DND-41 (cell line): Measurements from ENCODE around the gene PEX16.

Experiments
- EZH2 ChIP-seq: IDR thresholded peaks from 3 replicates; pipeline ENCODE4 v1.6.1; 2012; ENCODE audit warnings: borderline replicate concordance, low read depth, mild to moderate bottlenecking, moderate library complexity, low read length, inconsistent platforms; ENCODE audit not compliant: severe bottlenecking
- TF ChIP-seq, protein P1 (sequence below): IDR thresholded peaks from 2 replicates; pipeline ENCODE4 v1.5.1; 2012; ENCODE audit warnings: borderline replicate concordance, low read length, moderate library complexity, mild to moderate bottlenecking; ENCODE audit not compliant: poor library complexity, severe bottlenecking; ENCODE audit errors: extremely low read depth

DNA sequence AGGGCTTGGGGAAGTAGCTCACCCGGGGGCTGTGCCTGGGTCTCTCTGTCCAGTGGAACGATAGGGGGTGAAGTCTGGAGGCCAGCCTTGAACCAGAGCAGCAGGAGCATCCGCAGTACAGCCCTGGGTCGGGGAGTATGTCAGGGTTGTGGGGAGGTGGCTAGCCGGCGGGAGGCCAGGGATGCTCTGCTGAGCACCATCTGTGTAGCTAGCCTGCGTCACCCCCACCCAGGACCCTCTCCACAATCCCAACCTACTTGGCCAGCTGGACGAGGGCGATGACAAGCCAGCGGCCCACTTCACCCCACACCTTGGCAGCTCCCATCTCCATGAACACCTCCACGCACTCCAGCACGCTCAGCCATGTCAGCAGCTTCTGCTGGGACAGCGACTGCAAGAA lies 2.2 kb downstream of the PEX16 start:
- TF ChIP-seq, protein P1, sequence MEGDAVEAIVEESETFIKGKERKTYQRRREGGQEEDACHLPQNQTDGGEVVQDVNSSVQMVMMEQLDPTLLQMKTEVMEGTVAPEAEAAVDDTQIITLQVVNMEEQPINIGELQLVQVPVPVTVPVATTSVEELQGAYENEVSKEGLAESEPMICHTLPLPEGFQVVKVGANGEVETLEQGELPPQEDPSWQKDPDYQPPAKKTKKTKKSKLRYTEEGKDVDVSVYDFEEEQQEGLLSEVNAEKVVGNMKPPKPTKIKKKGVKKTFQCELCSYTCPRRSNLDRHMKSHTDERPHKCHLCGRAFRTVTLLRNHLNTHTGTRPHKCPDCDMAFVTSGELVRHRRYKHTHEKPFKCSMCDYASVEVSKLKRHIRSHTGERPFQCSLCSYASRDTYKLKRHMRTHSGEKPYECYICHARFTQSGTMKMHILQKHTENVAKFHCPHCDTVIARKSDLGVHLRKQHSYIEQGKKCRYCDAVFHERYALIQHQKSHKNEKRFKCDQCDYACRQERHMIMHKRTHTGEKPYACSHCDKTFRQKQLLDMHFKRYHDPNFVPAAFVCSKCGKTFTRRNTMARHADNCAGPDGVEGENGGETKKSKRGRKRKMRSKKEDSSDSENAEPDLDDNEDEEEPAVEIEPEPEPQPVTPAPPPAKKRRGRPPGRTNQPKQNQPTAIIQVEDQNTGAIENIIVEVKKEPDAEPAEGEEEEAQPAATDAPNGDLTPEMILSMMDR, result no peak
- no peak for TF ChIP-seq EZH2
